CD14-positive monocyte (primary cell): ENCODE measurements around the gene L3MBTL4. TPM values are rescaled to one million over a fixed set of nuclear protein-coding genes. Genes with fewer than 3 reads are reported as not detected.
A peak's percentile ranks its signal among the peaks of the same experiment; 100 is the strongest.

ENCODE experiments used
- DNase-seq, 3 donors: peaks; one replicate each; pipeline ENCODE4 v3.0.0-alpha.2; 2011 to 2022
- H2AFZ ChIP-seq: 2 replicates; pipeline ENCODE4 v1.6.0; 2012; ENCODE audit warnings: mild to moderate bottlenecking, low read depth, low read length, inconsistent platforms; ENCODE audit not compliant: insufficient read depth, poor library complexity, severe bottlenecking
- H3K27ac ChIP-seq, 2 donors: 1 replicate in 1 of 2; 2 replicates in 1 of 2; pipeline ENCODE4 v1.5.1; 2012 to 2013; ENCODE audit warnings: low read length in 2 of 2, control low read depth in 1 of 2, inconsistent platforms in 1 of 2, low read depth in 1 of 2, mild to moderate bottlenecking in 1 of 2
- H3K27me3 ChIP-seq, 2 donors: one replicate each; pipeline versions ENCODE4 v1.6.0 to v1.6.1; 2011 to 2013; ENCODE audit warnings: low read length in 2 of 2; ENCODE audit not compliant: control insufficient read depth in 2 of 2, insufficient read depth in 2 of 2
- H3K36me3 ChIP-seq, 2 donors: replicated peaks in 1 of 2; 1 replicate in 1 of 2; 2 replicates in 1 of 2; pipeline versions ENCODE4 v1.5.1 to v1.6.1; 2012 to 2013; ENCODE audit warnings: low read length in 2 of 2, control low read depth in 1 of 2, inconsistent platforms in 1 of 2, mild to moderate bottlenecking in 1 of 2; ENCODE audit not compliant: insufficient read depth in 2 of 2, control insufficient read depth in 1 of 2
- H3K4me1 ChIP-seq, 2 donors: 1 replicate in 1 of 2; 2 replicates in 1 of 2; pipeline versions ENCODE4 v1.5.1 to v1.6.1; 2012 to 2013; ENCODE audit warnings: low read length in 2 of 2, control low read depth in 1 of 2, inconsistent platforms in 1 of 2, mild to moderate bottlenecking in 1 of 2, moderate library complexity in 1 of 2; ENCODE audit not compliant: insufficient read depth in 2 of 2, control insufficient read depth in 1 of 2
- H3K4me2 ChIP-seq: replicated peaks from 2 replicates; pipeline ENCODE3; 2012; ENCODE audit warnings: low read length, moderate library complexity, mild to moderate bottlenecking; ENCODE audit not compliant: poor library complexity, severe bottlenecking; ENCODE audit errors: extremely low read depth
- H3K4me3 ChIP-seq, 3 experiments: fragments of 200-600 bp in 1 of 3; sonication (generic) in 1 of 3; replicated peaks in 1 of 3; 1 replicate in 2 of 3; 2 replicates in 1 of 3; pipeline ENCODE4 v1.5.1; 2011 to 2013; ENCODE audit warnings: low read length in 3 of 3, mild to moderate bottlenecking in 3 of 3, control low read depth in 2 of 3, low read depth in 2 of 3, inconsistent platforms in 1 of 3, moderate library complexity in 1 of 3
- H3K79me2 ChIP-seq: 2 replicates; pipeline ENCODE4 v1.6.0; 2012; ENCODE audit warnings: mild to moderate bottlenecking, control low read depth, inconsistent platforms, low read length, moderate library complexity; ENCODE audit not compliant: insufficient read depth
- H3K9ac ChIP-seq: 2 replicates; pipeline ENCODE4 v1.6.0; 2017; ENCODE audit warnings: low read length, mild to moderate bottlenecking; ENCODE audit not compliant: insufficient read depth, poor library complexity, severe bottlenecking
- H3K9me3 ChIP-seq, 2 donors: replicated peaks in 1 of 2; 1 replicate in 1 of 2; 2 replicates in 1 of 2; pipeline versions ENCODE4 v1.5.1 to v1.6.1; 2012 to 2013; ENCODE audit warnings: low read length in 2 of 2, control low read depth in 1 of 2; ENCODE audit not compliant: control insufficient read depth in 1 of 2, insufficient read depth in 1 of 2
- H4K20me1 ChIP-seq: 2 replicates; pipeline ENCODE4 v1.6.0; 2012; ENCODE audit warnings: mild to moderate bottlenecking, low read length, control low read depth, moderate library complexity; ENCODE audit not compliant: insufficient read depth
- H3K27ac Mint-ChIP-seq, 7 donors: one replicate each; pipeline ENCODE4 v1.8.0; 2020; ENCODE audit warnings: mild to moderate bottlenecking in 7 of 7, mixed read lengths in 7 of 7, moderate library complexity in 6 of 7, inconsistent platforms in 2 of 7
- H3K27me3 Mint-ChIP-seq, 3 donors: one replicate each; pipeline ENCODE4 v1.8.0; 2021 to 2022; ENCODE audit warnings: low read depth in 3 of 3, mild to moderate bottlenecking in 3 of 3, mixed read lengths in 3 of 3, moderate library complexity in 3 of 3, inconsistent platforms in 1 of 3
- H3K36me3 Mint-ChIP-seq, 2 donors: one replicate each; pipeline ENCODE4 v1.8.0; 2020; ENCODE audit warnings: mixed read lengths in 2 of 2, inconsistent platforms in 1 of 2, mild to moderate bottlenecking in 1 of 2
- H3K4me1 Mint-ChIP-seq: one replicate; pipeline ENCODE4 v1.8.0; 2020; ENCODE audit warnings: mild to moderate bottlenecking, mixed read lengths
- H3K4me3 Mint-ChIP-seq, 2 donors: one replicate each; pipeline ENCODE4 v1.8.0; 2020; ENCODE audit warnings: mild to moderate bottlenecking in 2 of 2, mixed read lengths in 2 of 2, moderate library complexity in 1 of 2
- H3K9me3 Mint-ChIP-seq, 7 donors: one replicate each; pipeline ENCODE4 v1.8.0; 2020 to 2022; ENCODE audit warnings: mixed read lengths in 7 of 7, mild to moderate bottlenecking in 6 of 7, moderate library complexity in 6 of 7, inconsistent platforms in 2 of 7
- WGBS: methylation state at CpG from one replicate; pipeline ENCODE4 v1.1.5; 2013; ENCODE audit warnings: missing lambda C conversion rate; ENCODE audit not compliant: insufficient coverage; 5-methylcytosine and 5-hydroxymethylcytosine counted together
- intact Hi-C, 2 donors: fragments of 100-400 bp; cut with micrococcal nuclease; formaldehyde crosslinking; loops; one replicate each; pipeline versions ENCODE4 v1.15.0 to v1.15.1; 2023
- polyA plus RNA-seq, 3 donors: library from polyadenylated mRNA; depleted of rRNA in 1 of 3; unstranded in 2 of 3; stranded (reverse) in 1 of 3; fragments of 300-500 nt in 2 of 3; fragments of >200 nt in 1 of 3; fragmentation: Illumina TruSeq in 2 of 3; gene quantifications; 1 replicate in 2 of 3; 2 replicates in 1 of 3; pipeline ENCODE4 v1.2.3, GENCODE V29; 2012 to 2021
- TF ChIP-seq, protein P1 (sequence below): fragments of 200-600 bp; IDR thresholded peaks from one replicate; pipeline ENCODE4 v1.8.0; 2022; ENCODE audit warnings: antibody characterized with exemption, mild to moderate bottlenecking

The L3MBTL4 gene
- polyA plus RNA-seq, 3 donors = 0.55 to 1.2 (median 0.72) TPM

DNA sequence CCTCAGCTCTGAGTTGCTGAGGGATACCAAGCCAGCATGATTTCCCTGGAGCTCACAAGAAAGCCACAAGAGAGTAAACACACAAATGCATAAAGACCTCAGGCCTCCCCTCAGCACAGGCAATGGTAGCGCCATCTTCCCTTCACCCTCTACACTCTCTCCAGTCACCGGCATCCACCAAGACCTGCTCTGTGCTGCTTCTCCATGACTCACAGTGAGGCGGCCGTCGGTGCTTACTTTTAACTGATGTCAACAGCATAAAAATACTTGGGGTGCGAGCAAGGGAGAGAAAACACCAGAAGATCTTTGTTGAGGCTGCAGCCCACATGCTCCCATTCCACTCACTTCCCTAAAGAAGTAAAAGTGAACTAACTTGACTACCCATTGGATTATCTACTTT lies 46.7 kb downstream of the L3MBTL4 start:
- Histone ChIP-seq H3K4me1 (no peaks in the 10 kb centered on the region), H2AFZ (no peak overlapping the region), H4K20me1 (no peaks in the 10 kb centered on the region), H3K36me3 (no peaks in the 10 kb centered on the region), H3K27ac (no peak overlapping the region), H3K79me2 (no peaks in the 10 kb centered on the region), H3K9me3 (no peaks in the 10 kb centered on the region), H3K27me3 (no peaks in the 10 kb centered on the region), H3K4me3 (no peak overlapping the region), H3K4me2 (no peak overlapping the region), H3K9ac (no peak overlapping the region)
- Mint-ChIP-seq H3K4me3 (no peak overlapping the region), H3K27ac (peak overlapping the region in 1 of 7 donors; percentile 10), H3K4me1 (no peaks in the 10 kb centered on the region), H3K36me3 (no peaks in the 10 kb centered on the region), H3K27me3 (no peaks in the 10 kb centered on the region), H3K9me3 (peaks cover 1 to 6% (median 2%) of the 10 kb centered on the region in 7 donors)
- WGBS = no CpG with 5 or more reads among the region's 6 CpGs
- no peak for DNase-seq
- intact Hi-C loops = no loop called here
- TF ChIP-seq, protein P1, sequence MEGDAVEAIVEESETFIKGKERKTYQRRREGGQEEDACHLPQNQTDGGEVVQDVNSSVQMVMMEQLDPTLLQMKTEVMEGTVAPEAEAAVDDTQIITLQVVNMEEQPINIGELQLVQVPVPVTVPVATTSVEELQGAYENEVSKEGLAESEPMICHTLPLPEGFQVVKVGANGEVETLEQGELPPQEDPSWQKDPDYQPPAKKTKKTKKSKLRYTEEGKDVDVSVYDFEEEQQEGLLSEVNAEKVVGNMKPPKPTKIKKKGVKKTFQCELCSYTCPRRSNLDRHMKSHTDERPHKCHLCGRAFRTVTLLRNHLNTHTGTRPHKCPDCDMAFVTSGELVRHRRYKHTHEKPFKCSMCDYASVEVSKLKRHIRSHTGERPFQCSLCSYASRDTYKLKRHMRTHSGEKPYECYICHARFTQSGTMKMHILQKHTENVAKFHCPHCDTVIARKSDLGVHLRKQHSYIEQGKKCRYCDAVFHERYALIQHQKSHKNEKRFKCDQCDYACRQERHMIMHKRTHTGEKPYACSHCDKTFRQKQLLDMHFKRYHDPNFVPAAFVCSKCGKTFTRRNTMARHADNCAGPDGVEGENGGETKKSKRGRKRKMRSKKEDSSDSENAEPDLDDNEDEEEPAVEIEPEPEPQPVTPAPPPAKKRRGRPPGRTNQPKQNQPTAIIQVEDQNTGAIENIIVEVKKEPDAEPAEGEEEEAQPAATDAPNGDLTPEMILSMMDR = no peak

DNA sequence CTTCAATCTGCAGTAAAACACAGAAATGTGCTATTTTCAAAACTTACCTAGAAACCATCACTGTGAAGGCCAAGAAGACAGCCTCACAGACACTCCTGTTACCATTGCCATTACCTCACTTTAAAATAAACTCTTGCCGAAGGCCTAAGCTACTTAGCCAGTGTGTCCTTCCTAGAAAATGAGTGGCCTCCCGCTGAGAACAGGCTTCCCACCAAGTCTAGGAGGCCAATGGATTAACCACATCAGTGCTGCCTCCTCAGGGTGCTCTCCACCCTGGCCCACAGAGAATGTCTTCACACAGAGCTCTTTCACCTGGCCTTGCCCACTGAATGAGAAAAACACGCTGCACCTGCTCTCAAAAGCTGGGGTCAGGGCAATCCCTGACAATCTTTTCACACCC lies 47.5 kb downstream of the L3MBTL4 start:
- H3K36me3 Mint-ChIP-seq = no peaks in the 10 kb centered on the region
- no peak overlapping the region for H3K27ac ChIP-seq
- intact Hi-C loops = no loop called here
- DNase-seq = no peak
- H3K27ac Mint-ChIP-seq = no peak overlapping the region
- H3K4me3 ChIP-seq = no peak overlapping the region
- no peak overlapping the region for H3K4me3 Mint-ChIP-seq
- no peaks in the 10 kb centered on the region for H3K27me3 ChIP-seq
- TF ChIP-seq, protein P1 = no peak
- no peaks in the 10 kb centered on the region for H3K9me3 ChIP-seq
- H4K20me1 ChIP-seq = no peaks in the 10 kb centered on the region
- H3K4me2 ChIP-seq = no peak overlapping the region
- H3K4me1 ChIP-seq = no peaks in the 10 kb centered on the region
- no peak overlapping the region for H2AFZ ChIP-seq
- H3K9ac ChIP-seq = no peak overlapping the region
- 94% methylated on average over 3 of the region's 3 CpGs for WGBS
- H3K36me3 ChIP-seq = no peaks in the 10 kb centered on the region
- H3K4me1 Mint-ChIP-seq = no peaks in the 10 kb centered on the region
- H3K9me3 Mint-ChIP-seq = peaks cover 1 to 6% (median 2%) of the 10 kb centered on the region in 7 donors
- no peaks in the 10 kb centered on the region for H3K27me3 Mint-ChIP-seq
- H3K79me2 ChIP-seq = no peaks in the 10 kb centered on the region
